K562 (cell line): ENCODE data around the gene KLK5. TPM values are rescaled to one million over a fixed set of nuclear protein-coding genes. Genes with fewer than 3 reads are reported as not detected.

Experiments
- CBX3 ChIP-seq, 2 experiments: IDR thresholded peaks; 1 replicate in 1 of 2; 2 replicates in 1 of 2; pipeline ENCODE4 v1.6.1; 2012; ENCODE audit warnings: inconsistent platforms in 2 of 2, low read length in 2 of 2, borderline replicate concordance in 1 of 2, control low read depth in 1 of 2
- DIDO1 ChIP-seq: fragments of 450-650 bp; IDR thresholded peaks from 2 replicates; pipeline ENCODE4 v1.6.1; 2016; ENCODE audit warnings: low read depth, missing biosample characterization, missing genetic modification characterization
- EGR1 ChIP-seq: fragments of 450-650 bp; conservative IDR thresholded peaks from 2 replicates; pipeline ENCODE4 v1.6.1; 2017; ENCODE audit warnings: mild to moderate bottlenecking
- FOS ChIP-seq: IDR thresholded peaks from 3 replicates; pipeline ENCODE4 v1.6.1; 2011; ENCODE audit not compliant: insufficient read length; ENCODE audit errors: extremely low read depth
- FUS ChIP-seq: fragments of 200-400 bp; formaldehyde crosslinking; optimal IDR thresholded peaks from 2 replicates; pipeline ENCODE3; 2017; ENCODE audit warnings: low read depth, low read length
- RBM25 ChIP-seq: fragments of 200-400 bp; formaldehyde crosslinking; IDR thresholded peaks from 2 replicates; pipeline ENCODE4 v1.6.1; 2018; ENCODE audit warnings: low read length, low read depth, moderate library complexity; ENCODE audit not compliant: severe bottlenecking
- TGIF2 ChIP-seq: sonication (generic); formaldehyde crosslinking; IDR thresholded peaks from 2 replicates; pipeline ENCODE4 v1.8.1; 2022; ENCODE audit warnings: mild to moderate bottlenecking, missing genetic modification reagents, moderate library complexity
- TOE1 ChIP-seq, 2 experiments: fragments of 450-650 bp in 1 of 2; sonication (generic) in 1 of 2; formaldehyde crosslinking in 1 of 2; IDR thresholded peaks; 2 replicates each; pipeline versions ENCODE4 v1.7.1 to v1.8.0; 2016 to 2022; ENCODE audit warnings: borderline replicate concordance in 2 of 2, mild to moderate bottlenecking in 2 of 2, antibody characterized with exemption in 1 of 2, inconsistent platforms in 1 of 2, low read depth in 1 of 2, missing genetic modification reagents in 1 of 2, moderate library complexity in 1 of 2
- USF1 ChIP-seq: sonication (generic); formaldehyde crosslinking; IDR thresholded peaks from 2 replicates; pipeline ENCODE4 v1.9.0; 2022; ENCODE audit warnings: mild to moderate bottlenecking, missing genetic modification reagents
- YY1 ChIP-seq, 3 experiments: IDR thresholded peaks; 2 replicates each; pipeline ENCODE4 v1.6.1; 2011; ENCODE audit warnings: low read length in 2 of 3, mild to moderate bottlenecking in 2 of 3, moderate library complexity in 2 of 3, borderline replicate concordance in 1 of 3, control low read depth in 1 of 3, low read depth in 1 of 3; ENCODE audit not compliant: insufficient read depth in 3 of 3, insufficient replicate concordance in 2 of 3, control insufficient read depth in 1 of 3, insufficient read length in 1 of 3; ENCODE audit errors: extremely low read depth in 1 of 3
- polyA plus RNA-seq, 8 experiments: library from polyadenylated mRNA; depleted of rRNA in 4 of 8; stranded (reverse) in 5 of 8; unstranded in 3 of 8; fragments of >200 nt; fragmentation: Nextera tagmentation in 2 of 8; fragmentation: Illumina TruSeq in 1 of 8; extraction: Ambion mirVana in 2 of 8; extraction: Trizol in 1 of 8; gene quantifications; 2 replicates each; pipeline versions ENCODE4 v1.2.1 to v1.2.3, GENCODE V29; 2011 to 2014; ENCODE audit warnings: inconsistent platforms in 1 of 8, missing spikeins in 1 of 8
- total RNA-seq, 7 experiments: library from RNA; depleted of rRNA in 6 of 7; stranded (reverse); fragments of >200 nt in 6 of 7; fragmentation: Illumina TruSeq in 2 of 7; extraction: Trizol in 2 of 7; gene quantifications; 2 replicates each; pipeline versions ENCODE4 v1.2.1 to v1.2.3, GENCODE V29; 2011 to 2021; ENCODE audit warnings: low replicate concordance in 1 of 7
- TF ChIP-seq, protein P1 (sequence below): fragments of 450-650 bp; formaldehyde crosslinking; IDR thresholded peaks from 2 replicates; pipeline ENCODE4 v1.4.0; 2020; ENCODE audit warnings: mild to moderate bottlenecking, mixed read lengths

Gene KLK5
- total and polyA plus RNA-seq, 9 of the 15 experiments (the other 6 are each of a cell fraction or from before 2014, with no cell fraction given) = not detected

DNA sequence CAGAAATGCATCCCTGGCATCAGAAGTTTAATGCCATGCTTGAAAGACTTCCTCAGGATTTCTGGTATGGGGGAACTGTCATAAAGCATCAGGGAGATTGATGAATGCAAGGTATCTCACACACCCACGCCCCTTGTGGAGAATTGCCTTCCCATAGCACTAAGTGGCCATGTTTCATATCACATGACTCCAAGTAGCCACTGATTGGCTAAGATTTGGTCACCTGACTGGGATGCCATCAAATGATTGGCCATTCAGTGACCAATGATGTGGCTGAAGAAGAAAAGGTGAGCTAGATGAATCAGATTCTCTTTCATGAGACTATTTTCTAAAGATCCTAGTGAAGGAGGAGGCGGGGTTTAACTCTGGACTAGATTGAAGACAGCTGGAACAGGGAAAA is 41.3 kb upstream of the KLK5 start (continued):
- peak; percentile 94 for TF ChIP-seq USF1 (CRISPR knock-in tag)
- peak; percentile 93 for TF ChIP-seq TOE1 (IDR thresholded peaks at IDR 0.05; ENCODE audit: borderline replicate concordance)
- TF ChIP-seq TOE1 (CRISPR knock-in tag; IDR thresholded peaks at IDR 0.05; ENCODE audit: borderline replicate concordance, low read depth) = no peak
- TF ChIP-seq CBX3 (IDR thresholded peaks at IDR 0.05; ENCODE audit: borderline replicate concordance in 1 of 2, low read length in 2 of 2) = peak in 1 of 2 experiments; percentile 96; a peak in 2 of 3 replicates
- TF ChIP-seq EGR1 = peak; percentile 56
- peak; percentile 41 for TF ChIP-seq RBM25
- no peak for TF ChIP-seq TGIF2 (CRISPR knock-in tag)
- TF ChIP-seq DIDO1 = peak; percentile 84; the same call in 1 of the 2 replicates
- TF ChIP-seq FUS = no peak
- TF ChIP-seq, protein P1, sequence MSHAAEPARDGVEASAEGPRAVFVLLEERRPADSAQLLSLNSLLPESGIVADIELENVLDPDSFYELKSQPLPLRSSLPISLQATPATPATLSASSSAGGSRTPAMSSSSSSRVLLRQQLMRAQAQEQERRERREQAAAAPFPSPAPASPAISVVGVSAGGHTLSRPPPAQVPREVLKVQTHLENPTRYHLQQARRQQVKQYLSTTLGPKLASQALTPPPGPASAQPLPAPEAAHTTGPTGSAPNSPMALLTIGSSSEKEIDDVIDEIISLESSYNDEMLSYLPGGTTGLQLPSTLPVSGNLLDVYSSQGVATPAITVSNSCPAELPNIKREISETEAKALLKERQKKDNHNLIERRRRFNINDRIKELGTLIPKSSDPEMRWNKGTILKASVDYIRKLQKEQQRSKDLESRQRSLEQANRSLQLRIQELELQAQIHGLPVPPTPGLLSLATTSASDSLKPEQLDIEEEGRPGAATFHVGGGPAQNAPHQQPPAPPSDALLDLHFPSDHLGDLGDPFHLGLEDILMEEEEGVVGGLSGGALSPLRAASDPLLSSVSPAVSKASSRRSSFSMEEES (CRISPR knock-in tag) = peak; percentile 92
- peak; percentile 83 for TF ChIP-seq FOS
- peak; percentile 17 to 89 (median 31) for TF ChIP-seq YY1 (IDR thresholded peaks at IDR 0.05; ENCODE audit: borderline replicate concordance in 1 of 3, control insufficient read depth in 1 of 3, extremely low read depth in 1 of 3, insufficient read depth in 3 of 3, insufficient read length in 1 of 3, insufficient replicate concordance in 2 of 3, low read depth in 1 of 3, low read length in 2 of 3)
- TF ChIP-seq, all 486 proteins: peak for 26
